ES-I3 (cell line): ENCODE measurements around the gene RBP2.

ENCODE experiments used
- H3K36me3 ChIP-seq: 2 replicates; pipeline ENCODE4 v1.6.1; 2013; ENCODE audit warnings: mild to moderate bottlenecking, low read length, control low read depth, moderate library complexity; ENCODE audit not compliant: insufficient read depth
- H3K4me1 ChIP-seq: 2 replicates; pipeline ENCODE4 v1.6.1; 2013; ENCODE audit warnings: mild to moderate bottlenecking, control low read depth, low read length; ENCODE audit not compliant: insufficient read depth
- H3K9ac ChIP-seq: 2 replicates; pipeline ENCODE4 v1.6.1; 2013; ENCODE audit warnings: low read depth, mild to moderate bottlenecking, low read length, moderate library complexity
- H3K9me3 ChIP-seq: 2 replicates; pipeline ENCODE4 v1.6.1; 2013; ENCODE audit warnings: mild to moderate bottlenecking, low read length, moderate library complexity; ENCODE audit not compliant: control insufficient read depth, insufficient read depth

The RBP2 gene

GRCh38 chr3:139476348-139476747 is at the start of gene RBP2:
Gene RBP2 (minus strand): TSS chr3:139476516. CDS start chr3:139476459, 57 bp downstream.
- no peaks in the 10 kb centered on the region for H3K36me3 ChIP-seq
- no peak within 1 kb of the TSS for H3K9ac ChIP-seq
- H3K4me1 ChIP-seq = peaks cover 7% of the 10 kb centered on the region; the same call in 1 of the 2 replicates

GRCh38 chr3:139524841-139525636 is 48.7 kb upstream of the RBP2 start:
- peaks cover 6% of the 10 kb centered on the region; the same call in 1 of the 2 replicates for H3K4me1 ChIP-seq
- H3K9me3 ChIP-seq = no peaks in the 10 kb centered on the region
- H3K9ac ChIP-seq = no peak overlapping the region
- no peaks in the 10 kb centered on the region for H3K36me3 ChIP-seq

More at GRCh38 chr3:139476348-139476747, at the start of gene RBP2:
- H3K9me3 ChIP-seq = no peaks in the 10 kb centered on the region

GRCh38 chr3:139523718-139524117 is 47.4 kb upstream of the RBP2 start:
- no peaks in the 10 kb centered on the region for H3K9me3 ChIP-seq
- no peaks in the 10 kb centered on the region for H3K36me3 ChIP-seq

DNA sequence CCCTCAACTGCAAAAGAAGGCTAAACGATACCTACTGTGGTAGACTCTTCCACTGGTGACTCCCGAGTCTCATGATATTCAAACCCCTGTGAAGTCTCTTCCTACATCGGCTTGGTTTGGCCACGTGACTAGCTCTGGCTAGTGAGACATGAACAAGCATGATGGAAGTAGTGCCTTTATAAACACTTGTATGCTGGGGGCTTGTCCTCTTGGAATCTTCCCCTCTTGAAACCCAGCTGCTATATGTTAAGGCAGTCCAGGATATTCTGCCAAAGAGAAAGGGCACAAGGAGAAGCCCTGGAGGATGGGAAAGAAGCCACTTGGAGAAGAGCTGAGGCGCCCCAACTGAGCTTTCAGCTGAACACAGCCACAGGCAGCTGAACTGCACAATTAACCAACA is 46.9 kb upstream of the RBP2 start:
- Histone ChIP-seq H3K9me3 (no peaks in the 10 kb centered on the region), H3K4me1 (peaks cover 6% of the 10 kb centered on the region; the same call in 1 of the 2 replicates), H3K9ac (no peak overlapping the region), H3K36me3 (no peaks in the 10 kb centered on the region)

More at GRCh38 chr3:139523718-139524117, 47.4 kb upstream of the RBP2 start:
- H3K4me1 ChIP-seq = peaks cover 6% of the 10 kb centered on the region; the same call in 1 of the 2 replicates
- no peak overlapping the region for H3K9ac ChIP-seq

DNA sequence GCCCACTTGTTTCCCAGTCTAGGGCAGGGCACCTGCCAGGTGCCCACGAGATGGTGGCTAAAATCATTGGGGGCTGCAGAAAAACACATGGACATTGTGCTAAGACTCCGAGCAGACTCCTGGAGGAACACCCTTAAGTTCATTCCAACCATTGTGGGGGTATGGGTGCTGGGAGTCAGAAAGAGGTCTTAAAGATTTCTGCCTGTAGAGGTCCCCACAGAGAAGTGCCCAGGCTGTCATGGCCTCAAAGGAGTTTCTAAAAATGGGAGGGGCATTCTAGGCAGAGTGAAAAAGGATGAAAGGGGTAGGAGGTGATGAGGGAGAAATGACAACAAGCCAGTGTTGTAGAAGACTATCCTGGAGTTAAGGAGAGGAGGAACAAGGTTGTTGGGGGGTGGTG is 46.1 kb upstream of the RBP2 start:
- no peaks in the 10 kb centered on the region for H3K9me3 ChIP-seq
- no peak overlapping the region for H3K9ac ChIP-seq
- peaks cover 6% of the 10 kb centered on the region; the same call in 1 of the 2 replicates for H3K4me1 ChIP-seq
- H3K36me3 ChIP-seq = no peaks in the 10 kb centered on the region

DNA sequence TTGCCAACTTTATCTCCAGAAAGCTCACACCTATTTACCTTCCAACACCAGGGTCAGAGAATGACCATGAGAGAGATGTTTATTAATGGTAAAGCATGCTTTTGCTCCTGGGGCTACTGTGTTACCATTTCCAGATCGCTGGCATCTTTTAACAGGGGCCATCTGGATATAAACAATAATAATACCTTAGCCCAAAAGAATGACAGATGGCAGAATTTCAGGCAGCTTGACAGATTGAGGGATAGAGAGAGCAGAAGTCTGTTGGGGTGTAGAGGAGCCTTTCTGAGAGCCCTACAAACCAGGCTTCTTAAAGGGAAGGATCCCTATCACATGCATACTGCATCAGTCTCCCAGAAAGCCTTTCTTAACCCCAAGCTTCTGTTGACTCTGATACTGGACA is 45.5 kb upstream of the RBP2 start:
- H3K36me3 ChIP-seq = no peaks in the 10 kb centered on the region
- no peaks in the 10 kb centered on the region for H3K9me3 ChIP-seq
- no peak overlapping the region for H3K9ac ChIP-seq
- H3K4me1 ChIP-seq = peaks cover 6% of the 10 kb centered on the region; the same call in 1 of the 2 replicates

DNA sequence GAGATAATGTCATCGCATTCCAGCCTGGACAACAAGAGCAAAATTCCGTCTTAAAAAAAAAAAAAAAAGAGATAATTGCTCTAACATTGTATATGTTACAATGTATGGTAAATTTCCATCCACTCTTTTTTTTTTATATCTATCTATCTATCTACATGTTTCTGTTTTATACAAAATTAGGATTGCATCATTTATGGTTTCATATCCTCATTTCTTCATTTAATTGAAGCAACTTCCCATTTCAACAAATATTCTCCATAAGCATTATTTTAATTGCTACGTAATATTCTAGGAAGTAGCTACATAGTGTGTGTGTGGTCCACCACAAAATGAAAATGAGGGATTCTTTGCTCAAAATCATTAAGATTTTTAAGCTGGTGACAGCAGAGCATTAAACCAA is 44.8 kb upstream of the RBP2 start:
- H3K36me3 ChIP-seq = no peaks in the 10 kb centered on the region
- H3K9ac ChIP-seq = no peak overlapping the region
- H3K4me1 ChIP-seq = peaks cover 6% of the 10 kb centered on the region; the same call in 1 of the 2 replicates
- H3K9me3 ChIP-seq = no peaks in the 10 kb centered on the region

DNA sequence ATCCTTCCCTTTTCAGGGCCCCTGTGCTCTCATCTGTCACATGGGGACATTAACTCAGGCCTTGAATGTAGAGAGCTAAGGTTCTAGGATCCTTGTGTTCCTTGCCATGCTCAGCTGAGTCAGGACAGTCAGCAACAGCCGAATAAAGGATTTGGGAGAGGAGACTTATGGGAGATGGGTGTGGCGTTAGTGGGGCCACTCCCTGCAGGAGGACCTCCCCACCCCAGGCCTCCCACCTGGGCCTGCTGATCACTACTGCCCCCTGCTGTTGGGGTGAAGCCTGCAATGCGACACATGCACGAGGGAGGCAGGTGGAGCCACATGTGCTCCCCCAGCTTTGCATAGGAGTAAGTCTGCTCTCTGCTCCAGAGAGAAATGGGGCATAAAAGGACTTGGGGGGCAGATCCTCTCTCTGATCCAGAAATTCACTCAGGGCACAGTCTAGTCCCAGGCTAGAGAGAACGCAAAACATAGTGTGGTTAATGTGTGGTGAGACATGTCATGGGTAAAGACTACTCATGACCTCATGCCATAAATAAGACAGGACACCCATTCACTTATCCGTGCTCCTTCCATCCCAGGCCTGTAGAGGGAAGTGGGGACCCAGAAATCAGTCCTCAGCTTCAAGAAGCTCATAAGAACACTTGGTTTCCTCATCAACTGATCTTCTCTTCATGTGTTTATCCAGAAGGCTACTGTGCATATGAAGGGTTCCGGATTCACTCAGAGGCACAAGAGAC is 43.9 kb upstream of the RBP2 start:
- no peak overlapping the region for H3K9ac ChIP-seq
- peaks cover 6% of the 10 kb centered on the region; the same call in 1 of the 2 replicates for H3K4me1 ChIP-seq
- H3K9me3 ChIP-seq = no peaks in the 10 kb centered on the region
- H3K36me3 ChIP-seq = no peaks in the 10 kb centered on the region

DNA sequence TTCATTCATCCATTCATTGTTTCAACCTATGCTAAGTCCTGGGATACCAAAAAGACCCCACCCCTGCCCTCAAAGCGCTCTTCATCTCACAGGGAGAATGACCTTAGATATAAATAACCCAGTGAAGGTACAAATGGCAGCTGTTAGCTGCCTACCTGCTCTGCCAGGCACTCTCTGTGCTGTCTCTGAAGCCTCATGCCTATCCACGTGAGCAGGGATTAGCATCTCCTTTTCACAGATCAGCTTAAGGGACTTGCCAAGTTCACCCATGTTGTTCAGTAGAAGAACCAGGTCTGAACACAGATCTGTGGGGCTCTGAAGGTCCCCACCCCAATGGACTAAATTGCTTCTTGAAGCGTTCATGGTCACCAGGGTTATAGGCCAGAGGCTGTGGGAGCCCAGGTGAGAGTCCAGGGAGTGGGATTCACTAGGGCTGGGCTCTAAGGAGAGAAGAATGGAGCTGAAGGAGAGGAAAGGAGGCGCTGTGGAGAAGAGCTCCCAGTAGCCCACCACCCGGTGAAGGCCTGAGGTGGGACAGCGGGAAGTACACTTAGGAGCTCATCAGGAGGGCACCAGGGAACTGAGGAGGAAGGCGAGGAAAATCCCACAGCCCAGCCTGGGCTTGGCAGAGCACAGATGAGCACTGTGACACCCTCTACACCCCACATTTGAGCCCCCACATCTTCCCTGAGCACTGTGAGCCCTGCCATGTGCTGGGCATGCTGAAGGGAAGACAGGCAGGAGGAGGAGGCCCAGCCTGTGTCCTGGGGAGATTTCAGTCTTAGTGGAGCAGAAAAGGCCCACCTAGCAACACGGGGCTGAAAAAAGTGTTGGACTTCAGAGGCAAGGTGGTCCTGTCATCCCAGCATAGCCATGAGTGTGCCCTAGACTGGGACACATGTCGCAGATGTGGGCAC is 42.9 kb upstream of the RBP2 start:
- no peaks in the 10 kb centered on the region for H3K36me3 ChIP-seq
- peaks cover 4% of the 10 kb centered on the region; the same call in 1 of the 2 replicates for H3K4me1 ChIP-seq
- H3K9ac ChIP-seq = no peak overlapping the region
- no peaks in the 10 kb centered on the region for H3K9me3 ChIP-seq

DNA sequence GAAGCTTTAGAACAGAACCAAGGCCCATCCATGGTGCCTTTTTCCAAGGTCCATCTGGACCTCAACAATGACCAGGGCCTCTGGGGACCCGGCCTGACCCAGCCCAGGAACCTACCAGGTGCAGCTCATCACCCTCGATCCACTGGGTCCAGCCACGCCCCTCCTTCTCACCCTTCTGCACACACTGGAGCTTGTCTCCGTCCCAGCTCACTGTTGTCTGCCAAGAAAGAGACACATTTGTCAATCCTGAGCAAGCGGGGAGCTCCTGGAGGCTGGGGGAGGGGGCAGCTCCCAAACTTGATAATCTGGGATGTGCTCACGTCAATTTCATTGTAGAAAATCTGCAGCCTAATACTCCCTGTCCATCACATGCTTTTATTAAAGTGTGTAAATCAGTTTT is 42.0 kb upstream of the RBP2 start:
- H3K9ac ChIP-seq = no peak overlapping the region
- no peaks in the 10 kb centered on the region for H3K4me1 ChIP-seq
- no peaks in the 10 kb centered on the region for H3K9me3 ChIP-seq
- H3K36me3 ChIP-seq = no peaks in the 10 kb centered on the region

DNA sequence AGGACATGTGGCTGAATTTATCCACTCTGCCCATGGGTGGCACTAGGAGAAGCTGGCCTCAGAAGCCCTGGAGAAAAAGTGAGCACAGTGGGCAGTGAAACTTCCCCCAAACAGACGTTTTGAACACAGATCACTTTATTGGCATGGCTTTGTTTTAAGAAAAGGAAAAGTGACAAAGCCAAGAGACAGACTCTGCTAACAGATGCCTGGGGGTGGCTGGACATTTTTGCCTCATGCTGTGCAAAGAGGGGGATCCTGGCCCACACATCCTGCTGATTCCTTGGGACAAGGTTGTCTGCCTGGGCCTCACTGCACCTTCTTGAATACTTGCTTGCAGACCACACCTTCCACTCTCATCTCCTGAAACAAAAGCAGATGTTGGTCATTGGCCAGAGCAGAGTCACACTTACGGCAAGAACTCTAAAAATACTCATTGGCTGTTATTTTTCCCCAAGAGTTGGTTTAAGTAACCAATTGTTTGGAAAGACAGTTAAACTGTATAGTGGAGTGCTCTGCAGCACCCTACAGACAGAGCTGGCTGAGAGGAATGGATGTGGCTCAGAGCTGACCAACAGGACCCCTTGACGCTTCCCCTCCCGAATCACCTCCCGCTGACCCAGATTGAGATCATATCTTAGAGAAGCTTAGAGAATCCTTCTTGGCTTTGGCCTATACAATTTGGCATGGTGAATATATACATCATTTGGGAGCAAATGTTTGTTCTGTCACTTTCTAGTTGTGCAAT is 41.2 kb upstream of the RBP2 start:
- H3K36me3 ChIP-seq = no peaks in the 10 kb centered on the region
- H3K4me1 ChIP-seq = no peaks in the 10 kb centered on the region
- no peaks in the 10 kb centered on the region for H3K9me3 ChIP-seq
- no peak overlapping the region for H3K9ac ChIP-seq

- H3K9ac ChIP-seq = no peak overlapping the region
- H3K9me3 ChIP-seq = no peaks in the 10 kb centered on the region
- no peaks in the 10 kb centered on the region for H3K4me1 ChIP-seq
- no peaks in the 10 kb centered on the region for H3K36me3 ChIP-seq
Observed at GRCh38 chr3:139514741-139515140, 38.4 kb upstream of the RBP2 start.

GRCh38 chr3:139509631-139510030 is 33.3 kb upstream of the RBP2 start:
- Histone ChIP-seq H3K9me3 (no peaks in the 10 kb centered on the region), H3K9ac (no peak overlapping the region), H3K36me3 (no peaks in the 10 kb centered on the region), H3K4me1 (no peaks in the 10 kb centered on the region)
